Left lung (tissue), 10 donors: ENCODE measurements around the gene KDM2A. TPM values are rescaled to one million over a fixed set of nuclear protein-coding genes. Genes with fewer than 3 reads are reported as not detected.
"Not testable (repeated sequence)": the region's sequence is repeated elsewhere in the genome, so short reads cannot be mapped to it uniquely, and the experiment has no call there.

Experiments
- ATAC-seq: fragments of 200-7000 bp; cut with Tn5 transposase; one replicate; pipeline ENCODE4 v1.9.1; 2020; ENCODE audit warnings: moderate library complexity
- DNase-seq, 4 donors: peaks; one replicate each; pipeline ENCODE4 v3.0.0-alpha.2; 2013 to 2020
- H3K27ac ChIP-seq, 2 donors: fragments of 200-600 bp; sonication (generic) in 1 of 2; one replicate each; pipeline versions ENCODE4 v1.5.0 to v1.8.0; 2020 to 2021
- H3K27me3 ChIP-seq, 2 donors: fragments of 200-600 bp; sonication (generic) in 1 of 2; one replicate each; pipeline versions ENCODE4 v1.5.0 to v1.8.0; 2020 to 2021
- H3K36me3 ChIP-seq, 2 donors: fragments of 200-600 bp; sonication (generic) in 1 of 2; one replicate each; pipeline versions ENCODE4 v1.5.0 to v1.8.0; 2020 to 2021
- H3K4me1 ChIP-seq, 2 donors: fragments of 200-600 bp; one replicate each; pipeline ENCODE4 v1.8.0; 2021
- H3K4me3 ChIP-seq, 2 donors: fragments of 200-600 bp; sonication (generic) in 1 of 2; one replicate each; pipeline versions ENCODE4 v1.5.0 to v1.8.0; 2020 to 2021; ENCODE audit warnings: mild to moderate bottlenecking in 1 of 2
- H3K9me3 ChIP-seq, 2 donors: fragments of 200-600 bp; sonication (generic) in 1 of 2; one replicate each; pipeline versions ENCODE4 v1.5.0 to v1.8.0; 2020 to 2021
- intact Hi-C, 2 donors: fragments of 100-400 bp; cut with DNase I; formaldehyde crosslinking; loops; one replicate each; pipeline versions ENCODE4 v1.11.2 to v1.14.2; 2022
- polyA plus RNA-seq, 6 donors: library from polyadenylated mRNA; unstranded; fragments of 120-200 nt; gene quantifications; one replicate each; pipeline ENCODE4 v1.2.1, GENCODE V29; 2013; ENCODE audit not compliant: insufficient read length in 6 of 6
- total RNA-seq, 2 donors: library from RNA; stranded (reverse); fragmentation: NEBNext Ultra II Directional; extraction: Animal tissue kit (Norgen Biotek cat#: 25700); gene quantifications; one replicate each; pipeline ENCODE4 v1.2.1, GENCODE V29; 2021
- TF ChIP-seq, protein P1 (sequence below), 2 donors: fragments of 200-600 bp; sonication (generic) in 1 of 2; IDR thresholded peaks; one replicate each; pipeline versions ENCODE4 v1.5.0 to v1.8.0; 2021; ENCODE audit warnings: antibody characterized with exemption in 2 of 2
- donor health status: DM: no; HTN: yes; CAD: no.
- donor health status: DM: no; HTN: no; CAD: no.

KDM2A gene
- total and polyA plus RNA-seq, 8 donors: 71.0 to 87.0 (median 80.3) TPM

DNA sequence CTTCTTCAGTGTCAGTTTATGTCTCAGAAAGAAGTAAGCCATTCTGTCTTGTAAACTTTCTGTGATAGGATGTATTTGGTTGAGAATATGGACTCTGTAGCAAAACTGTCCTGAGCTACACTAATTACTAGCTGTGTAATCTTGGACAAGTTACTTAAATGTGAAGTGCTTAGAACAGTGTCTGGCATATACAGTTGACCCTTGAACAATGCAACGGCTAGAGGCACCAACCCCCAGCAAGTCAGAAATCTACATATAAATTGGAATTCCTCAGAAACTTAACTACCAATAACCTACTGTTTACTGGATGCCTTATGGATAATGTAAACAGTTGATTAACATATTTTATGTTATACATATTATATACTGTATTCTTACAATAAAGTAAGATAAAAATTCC, 78.5 kb downstream of the KDM2A start:
- peaks cover 0 to 31% of the 10 kb centered on the region in 2 donors for H3K4me1 ChIP-seq
- ATAC-seq: no peak
- H3K4me3 ChIP-seq: no peak overlapping the region
- no peaks in the 10 kb centered on the region for H3K27me3 ChIP-seq
- H3K36me3 ChIP-seq: peaks cover 0 to 65% of the 10 kb centered on the region in 2 donors
- intact Hi-C loops: no loop called here
- DNase-seq: no peak
- TF ChIP-seq, protein P1, sequence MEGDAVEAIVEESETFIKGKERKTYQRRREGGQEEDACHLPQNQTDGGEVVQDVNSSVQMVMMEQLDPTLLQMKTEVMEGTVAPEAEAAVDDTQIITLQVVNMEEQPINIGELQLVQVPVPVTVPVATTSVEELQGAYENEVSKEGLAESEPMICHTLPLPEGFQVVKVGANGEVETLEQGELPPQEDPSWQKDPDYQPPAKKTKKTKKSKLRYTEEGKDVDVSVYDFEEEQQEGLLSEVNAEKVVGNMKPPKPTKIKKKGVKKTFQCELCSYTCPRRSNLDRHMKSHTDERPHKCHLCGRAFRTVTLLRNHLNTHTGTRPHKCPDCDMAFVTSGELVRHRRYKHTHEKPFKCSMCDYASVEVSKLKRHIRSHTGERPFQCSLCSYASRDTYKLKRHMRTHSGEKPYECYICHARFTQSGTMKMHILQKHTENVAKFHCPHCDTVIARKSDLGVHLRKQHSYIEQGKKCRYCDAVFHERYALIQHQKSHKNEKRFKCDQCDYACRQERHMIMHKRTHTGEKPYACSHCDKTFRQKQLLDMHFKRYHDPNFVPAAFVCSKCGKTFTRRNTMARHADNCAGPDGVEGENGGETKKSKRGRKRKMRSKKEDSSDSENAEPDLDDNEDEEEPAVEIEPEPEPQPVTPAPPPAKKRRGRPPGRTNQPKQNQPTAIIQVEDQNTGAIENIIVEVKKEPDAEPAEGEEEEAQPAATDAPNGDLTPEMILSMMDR (IDR thresholded peaks at IDR 0.05): no peak
- no peaks in the 10 kb centered on the region for H3K9me3 ChIP-seq
- no peak overlapping the region for H3K27ac ChIP-seq

DNA sequence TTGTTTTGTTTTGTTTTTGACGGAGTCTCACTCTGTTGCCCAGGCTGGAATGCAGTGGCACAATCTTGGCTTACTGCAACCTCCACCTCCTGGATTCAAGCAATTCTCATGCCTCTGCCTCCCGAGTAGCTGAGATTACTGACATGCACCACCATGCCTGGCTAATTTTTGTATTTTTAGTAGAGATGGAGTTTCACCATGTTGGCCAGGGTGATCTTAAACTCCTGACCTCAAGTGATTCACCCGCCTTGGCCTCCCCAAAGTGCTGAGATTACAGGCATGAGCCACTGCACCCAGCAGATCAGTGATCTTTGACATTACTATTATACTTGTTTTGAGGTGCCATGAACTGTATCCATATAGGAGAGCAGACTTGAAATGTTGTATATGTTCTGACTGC, 79.7 kb downstream of the KDM2A start:
- H3K27me3 ChIP-seq, ATAC-seq, DNase-seq, H3K27ac ChIP-seq, H3K4me3 ChIP-seq, H3K9me3 ChIP-seq, intact Hi-C loops: not testable (repeated sequence)
- H3K36me3 ChIP-seq: peaks cover 0 to 54% of the 10 kb centered on the region in 2 donors
- peaks cover 0 to 31% of the 10 kb centered on the region in 2 donors for H3K4me1 ChIP-seq

DNA sequence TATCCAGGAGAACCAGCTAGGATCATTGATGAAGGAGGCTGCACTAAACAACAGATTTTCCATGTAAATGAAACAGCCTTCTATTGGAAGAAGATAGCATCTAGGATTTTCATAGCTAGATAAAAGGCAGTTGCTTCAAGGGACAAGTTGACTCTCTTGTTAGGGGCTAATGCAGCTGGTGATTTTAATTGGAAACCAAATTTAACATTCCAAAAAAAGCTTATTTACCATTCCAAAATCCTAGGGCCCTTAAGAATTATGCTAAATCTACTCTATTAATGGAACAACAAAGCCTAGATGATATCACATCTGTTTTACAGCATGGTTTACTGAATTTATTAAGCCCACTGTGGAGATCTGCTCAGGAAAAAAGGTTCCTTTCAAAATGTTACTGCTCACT, 80.7 kb downstream of the KDM2A start:
- Histone ChIP-seq H3K27ac (no peak overlapping the region), H3K9me3 (no peaks in the 10 kb centered on the region), H3K4me1 (peaks cover 0 to 26% of the 10 kb centered on the region in 2 donors), H3K36me3 (peaks cover 0 to 46% of the 10 kb centered on the region in 2 donors), H3K27me3 (no peaks in the 10 kb centered on the region), H3K4me3 (no peak overlapping the region)
- intact Hi-C loops: no loop called here
- TF ChIP-seq, protein P1 (IDR thresholded peaks at IDR 0.05): no peak
- no peak for DNase-seq
- no peak for ATAC-seq

DNA sequence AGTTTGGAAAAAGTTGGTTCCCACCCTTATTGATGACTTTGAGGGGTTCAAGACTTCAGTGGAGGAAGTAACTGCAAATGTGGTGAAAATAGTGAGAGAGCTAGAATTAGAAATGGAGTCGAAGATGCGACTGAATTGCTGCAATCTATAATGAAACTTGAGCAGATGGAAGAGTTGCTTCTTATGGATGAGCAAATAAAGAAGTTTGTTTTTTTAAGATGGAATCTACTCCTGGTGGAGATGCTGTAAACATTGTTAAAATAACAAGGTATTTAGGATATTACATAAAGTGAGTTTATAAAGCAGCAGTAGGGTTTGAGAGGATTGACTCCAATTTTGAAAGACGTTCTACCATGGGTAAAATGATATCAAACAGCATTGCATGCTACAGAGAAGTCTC, 83.0 kb downstream of the KDM2A start:
- no peak overlapping the region for H3K27ac ChIP-seq
- no peaks in the 10 kb centered on the region for H3K9me3 ChIP-seq
- TF ChIP-seq, protein P1 (IDR thresholded peaks at IDR 0.05): no peak
- peaks cover 0 to 3% of the 10 kb centered on the region in 2 donors for H3K4me1 ChIP-seq
- peaks cover 0 to 53% of the 10 kb centered on the region in 2 donors for H3K36me3 ChIP-seq
- no peak overlapping the region for H3K4me3 ChIP-seq
- no peaks in the 10 kb centered on the region for H3K27me3 ChIP-seq
- ATAC-seq (no peak), DNase-seq (no peak)
- intact Hi-C loops: no loop called here

DNA sequence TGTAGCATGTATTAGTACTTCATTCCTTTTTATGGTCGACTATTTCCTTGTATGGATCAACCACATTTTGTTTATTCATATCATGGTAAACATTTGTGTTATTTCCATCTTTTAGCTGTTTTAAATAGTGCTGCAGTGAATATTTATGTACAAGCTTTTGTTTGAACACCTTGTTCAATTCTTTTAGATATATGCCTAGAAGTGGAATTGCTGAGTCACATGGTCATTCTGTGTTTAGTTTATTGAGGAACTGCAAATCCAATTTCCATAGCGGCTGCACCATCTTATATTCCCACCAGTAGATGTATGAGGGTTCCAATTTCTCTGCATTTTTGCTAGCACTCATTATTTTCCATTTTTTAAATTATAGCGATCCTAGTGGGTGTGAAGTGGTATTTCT, 85.8 kb downstream of the KDM2A start:
- no peaks in the 10 kb centered on the region for H3K4me1 ChIP-seq
- H3K9me3 ChIP-seq: no peaks in the 10 kb centered on the region
- no peak overlapping the region for H3K27ac ChIP-seq
- no peak overlapping the region for H3K4me3 ChIP-seq
- DNase-seq (no peak), ATAC-seq (no peak)
- TF ChIP-seq, protein P1 (IDR thresholded peaks at IDR 0.05): no peak
- H3K27me3 ChIP-seq: no peaks in the 10 kb centered on the region
- intact Hi-C loops: no loop called here
- peaks cover 0 to 63% of the 10 kb centered on the region in 2 donors for H3K36me3 ChIP-seq

DNA sequence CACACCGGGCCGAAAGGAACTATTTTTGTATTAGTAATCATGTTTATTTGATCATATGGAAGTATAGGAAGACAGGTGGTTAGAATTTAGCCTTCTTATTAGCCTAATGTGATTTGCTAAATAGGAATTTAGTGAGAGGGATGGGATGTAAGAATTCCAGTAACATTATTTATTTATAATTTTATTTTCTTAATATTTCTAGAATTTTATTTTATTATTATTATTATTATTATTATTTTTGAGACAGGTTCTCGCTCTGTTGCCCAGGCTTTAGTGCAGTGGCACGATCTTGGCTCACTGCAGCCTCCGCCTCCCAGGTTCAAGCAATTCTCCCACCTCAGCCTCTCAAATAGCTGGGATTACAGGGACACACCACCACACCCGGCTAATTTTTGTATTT, 90.2 kb downstream of the KDM2A start:
- H3K9me3 ChIP-seq, intact Hi-C loops: not testable (repeated sequence)

More for the DNA sequence above, 90.2 kb downstream of the KDM2A start:
- not testable (repeated sequence) for H3K27ac ChIP-seq, ATAC-seq, H3K4me3 ChIP-seq, DNase-seq, H3K27me3 ChIP-seq
- Histone ChIP-seq H3K36me3 (peaks cover 0 to 69% of the 10 kb centered on the region in 2 donors), H3K4me1 (peaks cover 0 to 28% of the 10 kb centered on the region in 2 donors)
